Liver (tissue), 9 donors: Measurements from ENCODE around the gene LRRC28. TPM values are rescaled to one million over a fixed set of nuclear protein-coding genes. Genes with fewer than 3 reads are reported as not detected.

Experiments
- DNase-seq: peaks from one replicate; pipeline ENCODE4 v3.0.0-alpha.2; 2017; ENCODE audit warnings: low spot score
- H3K27ac ChIP-seq, 2 donors: one replicate each; pipeline ENCODE4 v1.7.0; 2013; ENCODE audit warnings: inconsistent platforms in 2 of 2, low read length in 2 of 2, control low read depth in 1 of 2, low read depth in 1 of 2, mild to moderate bottlenecking in 1 of 2
- H3K27me3 ChIP-seq, 4 donors: one replicate each; pipeline versions ENCODE4 v1.6.1 to v1.7.0; 2013; ENCODE audit warnings: low read length in 3 of 4, inconsistent platforms in 1 of 4, mild to moderate bottlenecking in 1 of 4, moderate library complexity in 1 of 4; ENCODE audit not compliant: control insufficient read depth in 4 of 4, insufficient read depth in 4 of 4
- H3K36me3 ChIP-seq, 4 donors: one replicate each; pipeline versions ENCODE4 v1.6.1 to v1.7.0; 2013; ENCODE audit warnings: low read length in 3 of 4, mild to moderate bottlenecking in 3 of 4, low read depth in 1 of 4, moderate library complexity in 1 of 4; ENCODE audit not compliant: control insufficient read depth in 4 of 4, insufficient read depth in 3 of 4
- H3K4me1 ChIP-seq, 4 donors: one replicate each; pipeline versions ENCODE4 v1.6.1 to v1.7.0; 2013; ENCODE audit warnings: low read length in 3 of 4, mild to moderate bottlenecking in 3 of 4, moderate library complexity in 1 of 4; ENCODE audit not compliant: control insufficient read depth in 4 of 4, insufficient read depth in 4 of 4
- H3K4me3 ChIP-seq, 3 donors: one replicate each; pipeline versions ENCODE4 v1.6.1 to v1.7.0; 2013; ENCODE audit warnings: low read length in 3 of 3, control low read depth in 1 of 3, low read depth in 1 of 3, mild to moderate bottlenecking in 1 of 3
- H3K9ac ChIP-seq, 2 donors: one replicate each; pipeline ENCODE4 v1.7.0; 2013; ENCODE audit warnings: low read length in 2 of 2, mild to moderate bottlenecking in 2 of 2, moderate library complexity in 2 of 2, control low read depth in 1 of 2, low read depth in 1 of 2
- H3K9me3 ChIP-seq, 4 donors: one replicate each; pipeline versions ENCODE4 v1.6.1 to v1.7.0; 2013; ENCODE audit warnings: low read length in 3 of 4; ENCODE audit not compliant: control insufficient read depth in 4 of 4
- ATF3 ChIP-seq: IDR thresholded peaks from 2 replicates; pipeline ENCODE4 v1.6.1; 2016; ENCODE audit warnings: antibody characterized with exemption
- CTCF ChIP-seq: fragments of 150-350 bp; IDR thresholded peaks from 2 replicates; pipeline ENCODE4 v1.5.1; 2017; ENCODE audit warnings: improper control_type of control experiment, low read depth, low read length; ENCODE audit not compliant: missing input control
- EGR1 ChIP-seq, 2 donors: IDR thresholded peaks; 2 replicates each; pipeline ENCODE4 v1.6.1; 2016 to 2018; ENCODE audit warnings: antibody characterized with exemption in 2 of 2, low read depth in 2 of 2
- FOXA1 ChIP-seq: IDR thresholded peaks from 2 replicates; pipeline ENCODE4 v1.6.1; 2016; ENCODE audit warnings: antibody characterized with exemption
- FOXA2 ChIP-seq: IDR thresholded peaks from 2 replicates; pipeline ENCODE4 v1.6.1; 2016; ENCODE audit warnings: antibody characterized with exemption
- GABPA ChIP-seq, 2 donors: IDR thresholded peaks in 1 of 2; conservative IDR thresholded peaks in 1 of 2; 2 replicates each; pipeline ENCODE4 v1.6.1; 2016; ENCODE audit warnings: antibody characterized with exemption in 2 of 2, mild to moderate bottlenecking in 1 of 2, moderate library complexity in 1 of 2
- HNF4G ChIP-seq: IDR thresholded peaks from 2 replicates; pipeline ENCODE4 v1.6.1; 2016; ENCODE audit warnings: antibody characterized with exemption
- JUND ChIP-seq, 2 donors: IDR thresholded peaks; 2 replicates each; pipeline ENCODE4 v1.6.1; 2016; ENCODE audit warnings: antibody characterized with exemption in 2 of 2
- MAX ChIP-seq: IDR thresholded peaks from 2 replicates; pipeline ENCODE4 v1.6.1; 2016; ENCODE audit warnings: antibody characterized with exemption
- REST ChIP-seq: IDR thresholded peaks from 2 replicates; pipeline ENCODE4 v1.6.1; 2016; ENCODE audit warnings: antibody characterized with exemption, mild to moderate bottlenecking
- RXRA ChIP-seq, 2 donors: IDR thresholded peaks; 2 replicates each; pipeline ENCODE4 v1.6.1; 2017 to 2018; ENCODE audit warnings: antibody characterized with exemption in 2 of 2, mild to moderate bottlenecking in 1 of 2
- SP1 ChIP-seq: IDR thresholded peaks from 2 replicates; pipeline ENCODE4 v1.6.1; 2018; ENCODE audit warnings: antibody characterized with exemption, mild to moderate bottlenecking
- TAF1 ChIP-seq: conservative IDR thresholded peaks from 2 replicates; pipeline ENCODE4 v1.6.1; 2016; ENCODE audit warnings: antibody characterized with exemption, mild to moderate bottlenecking
- WGBS: extraction: QIAGEN DNeasy Blood & Tissue Kit; methylation state at CpG from one replicate; pipeline ENCODE4 v1.1.7; 2013; 5-methylcytosine and 5-hydroxymethylcytosine counted together
- polyA plus RNA-seq, 2 donors: library from polyadenylated mRNA; stranded (reverse) in 1 of 2; unstranded in 1 of 2; fragments of 200-250 nt in 1 of 2; fragments of >200 nt in 1 of 2; fragmentation: Nextera tagmentation in 1 of 2; extraction: Ambion mirVana in 1 of 2; gene quantifications; one replicate each; pipeline versions ENCODE4 v1.2.1 to v1.2.3, GENCODE V29; 2013 to 2015
- total RNA-seq, 2 donors: library from RNA; depleted of rRNA; stranded (reverse); fragments of >200 nt; gene quantifications; one replicate each; pipeline ENCODE4 v1.2.3, GENCODE V29; 2014
- donor health status: healthy.
- donor health status: healthy.
- donor health status: healthy.
- donor health status: healthy.
- donor health status: healthy.

Gene LRRC28
- total and polyA plus RNA-seq, 4 donors, result 15.4 to 46.6 (median 41.0) TPM

- WGBS, result 69% methylated on average over 3 of the region's 3 CpGs
Measured at GRCh38 chr15:99279827-99280226, 28.5 kb downstream of the LRRC28 start.

GRCh38 chr15:99282121-99282520, 30.8 kb downstream of the LRRC28 start:
- Histone ChIP-seq H3K9me3 (no peaks in the 10 kb centered on the region), H3K4me3 (no peak overlapping the region), H3K27me3 (no peaks in the 10 kb centered on the region), H3K36me3 (peaks cover 0 to 3% (median 0%) of the 10 kb centered on the region in 4 donors), H3K9ac (no peak overlapping the region), H3K27ac (no peak overlapping the region), H3K4me1 (peaks cover 0 to 3% (median under 1%) of the 10 kb centered on the region in 4 donors)
- TF ChIP-seq HNF4G (no peak), RXRA (IDR thresholded peaks at IDR 0.05) (no peak), EGR1 (IDR thresholded peaks at IDR 0.05; ENCODE audit: low read depth in 2 of 2) (no peak), GABPA (IDR thresholded peaks at IDR 0.05 in 1 of 2, conservative IDR thresholded peaks at IDR 0.05 in 1 of 2) (no peak), REST (no peak), ATF3 (no peak), SP1 (no peak), CTCF (no peak)
- DNase-seq, result no peak

More at GRCh38 chr15:99279827-99280226, 28.5 kb downstream of the LRRC28 start:
- Histone ChIP-seq H3K36me3 (peaks cover 0 to 3% (median 0%) of the 10 kb centered on the region in 4 donors), H3K27ac (no peak overlapping the region), H3K4me3 (no peak overlapping the region), H3K4me1 (peaks cover 0 to 3% (median 2%) of the 10 kb centered on the region in 4 donors), H3K9ac (no peak overlapping the region), H3K9me3 (no peaks in the 10 kb centered on the region), H3K27me3 (no peaks in the 10 kb centered on the region)
- no peak for DNase-seq
- TF ChIP-seq FOXA1 (no peak), ATF3 (no peak), RXRA (IDR thresholded peaks at IDR 0.05) (no peak), JUND (IDR thresholded peaks at IDR 0.05) (no peak), MAX (no peak), EGR1 (IDR thresholded peaks at IDR 0.05; ENCODE audit: low read depth in 2 of 2) (no peak), FOXA2 (no peak), TAF1 (no peak), HNF4G (no peak)
